Globus pallidus (tissue), 1 donor: Measurements from ENCODE around the gene SNTG2.
"Not testable (repeated sequence)": the region's sequence is repeated elsewhere in the genome, so short reads cannot be mapped to it uniquely, and the experiment has no call there.

ENCODE experiments used
- DNase-seq: peaks from one replicate; pipeline ENCODE4 v3.0.0-alpha.2; 2015; ENCODE audit warnings: low spot score

SNTG2 gene

GRCh38 chr2:1375794-1376193 lies 425.1 kb downstream of the SNTG2 start:
- no peak for DNase-seq

- DNase-seq: no peak
Observed at GRCh38 chr2:1377473-1377872, 426.8 kb downstream of the SNTG2 start.

GRCh38 chr2:1378456-1379150 lies 428.0 kb downstream of the SNTG2 start:
- no peak for DNase-seq

- no peak for DNase-seq
Observed at GRCh38 chr2:1381644-1382043, 431.0 kb downstream of the SNTG2 start.

GRCh38 chr2:1387954-1388725 lies 437.5 kb downstream of the SNTG2 start:
- DNase-seq: not testable (repeated sequence)

GRCh38 chr2:1390118-1390517 lies 439.5 kb downstream of the SNTG2 start:
- not testable (repeated sequence) for DNase-seq

GRCh38 chr2:1393321-1393720 lies 442.7 kb downstream of the SNTG2 start:
- DNase-seq: no peak

- no peak for DNase-seq
Observed at GRCh38 chr2:1394709-1395408, 444.2 kb downstream of the SNTG2 start.

GRCh38 chr2:1397350-1397749 lies 446.7 kb downstream of the SNTG2 start:
- no peak for DNase-seq

- no peak for DNase-seq
Observed at GRCh38 chr2:1398191-1398590, 447.5 kb downstream of the SNTG2 start.

GRCh38 chr2:1400943-1401735 lies 450.5 kb downstream of the SNTG2 start:
- no peak for DNase-seq

GRCh38 chr2:1402064-1402463 lies 451.4 kb downstream of the SNTG2 start:
- DNase-seq: no peak

GRCh38 chr2:1403565-1403964 lies 452.9 kb downstream of the SNTG2 start:
- DNase-seq: no peak

GRCh38 chr2:1405124-1405523 lies 454.5 kb downstream of the SNTG2 start:
- no peak for DNase-seq

GRCh38 chr2:1405967-1406366 lies 455.3 kb downstream of the SNTG2 start:
- no peak for DNase-seq

GRCh38 chr2:1406434-1406833 lies 455.8 kb downstream of the SNTG2 start:
- DNase-seq: no peak

GRCh38 chr2:1407950-1408675 lies 457.5 kb downstream of the SNTG2 start:
- DNase-seq: no peak

- no peak for DNase-seq
Observed at GRCh38 chr2:1413156-1413710, 462.6 kb downstream of the SNTG2 start, which contains the start of gene TPO. Gene TPO, plus strand, starts transcription at chr2:1413463. Its CDS starts 946 bp downstream, at chr2:1414409.

- no peak for DNase-seq
Observed at GRCh38 chr2:1414121-1414520, 463.5 kb downstream of the SNTG2 start.

GRCh38 chr2:1414901-1415300 lies 464.3 kb downstream of the SNTG2 start:
- DNase-seq: not testable (repeated sequence)

- DNase-seq: no peak
Observed at GRCh38 chr2:1415501-1415900, 464.9 kb downstream of the SNTG2 start.
